ENCODE results near the gene NEURL2. TPM values are rescaled to one million over a fixed set of nuclear protein-coding genes. Genes with fewer than 3 reads are reported as not detected.

NEURL2 gene
- total RNA-seq, 4 donors from 2014 or later, result 4.2 to 11.5 (median 5.7) TPM

GRCh38 chr20:45937765-45938164, 46.8 kb upstream of the NEURL2 start:
- H3K4me3 ChIP-seq, result no peak overlapping the region
- 66% methylated on average over 2 of the region's 2 CpGs for WGBS
- DNase-seq (ENCODE audit: low spot score in 2 of 2), result no peak
- H3K36me3 ChIP-seq, result peaks cover 57% of the 10 kb centered on the region
- no peak overlapping the region for H3K27ac ChIP-seq
- H3K9me3 ChIP-seq, result no peaks in the 10 kb centered on the region
- TF ChIP-seq EP300 (IDR thresholded peaks at IDR 0.05) (no peak), POLR2A (IDR thresholded peaks at IDR 0.05) (no peak), CTCF (IDR thresholded peaks at IDR 0.05) (no peak), POLR2AphosphoS5 (IDR thresholded peaks at IDR 0.05) (no peak)
- peaks cover 37% of the 10 kb centered on the region for H3K4me1 ChIP-seq
- H3K27me3 ChIP-seq, result no peaks in the 10 kb centered on the region

- H3K4me1 ChIP-seq, result peaks cover 38% of the 10 kb centered on the region
- H3K36me3 ChIP-seq, result peaks cover 36% of the 10 kb centered on the region
- H3K27ac ChIP-seq, result peak overlapping the region; percentile 100
- WGBS, result 9% methylated on average over 21 of the region's 21 CpGs
- H3K9me3 ChIP-seq, result no peaks in the 10 kb centered on the region
- no peak for DNase-seq (ENCODE audit: low spot score in 2 of 2)
- TF ChIP-seq EP300 (IDR thresholded peaks at IDR 0.05) (no peak), POLR2AphosphoS5 (IDR thresholded peaks at IDR 0.05) (peak in 2 of 3 donors; percentile 13 to 18), POLR2A (IDR thresholded peaks at IDR 0.05) (no peak)
- peak overlapping the region; percentile 86 for H3K4me3 ChIP-seq
- no peaks in the 10 kb centered on the region for H3K27me3 ChIP-seq
Measured at GRCh38 chr20:45935416-45936046, 44.5 kb upstream of the NEURL2 start.

- WGBS, result 0% methylated on average over 2 of the region's 102 CpGs
Measured at GRCh38 chr20:45934586-45935415, 43.8 kb upstream of the NEURL2 start, which contains the start of gene PCIF1. TSS of gene PCIF1 (plus strand) at chr20:45934683. CDS start at chr20:45939000, 4,317 bp downstream.

GRCh38 chr20:45934046-45934585, 43.1 kb upstream of the NEURL2 start:
- DNase-seq (ENCODE audit: low spot score in 2 of 2), result no peak

More at GRCh38 chr20:45934586-45935415, 43.8 kb upstream of the NEURL2 start, which contains the start of gene PCIF1:
- H3K36me3 ChIP-seq, result peaks cover 29% of the 10 kb centered on the region
- peak within 1 kb of the TSS; percentile 100 for H3K27ac ChIP-seq
- H3K4me3 ChIP-seq, result peak within 1 kb of the TSS; percentile 86
- TF ChIP-seq POLR2AphosphoS5 (IDR thresholded peaks at IDR 0.05), result peak; percentile 78 to 100 (median 97)
- no peak for TF ChIP-seq EP300 (IDR thresholded peaks at IDR 0.05)
- no peak for TF ChIP-seq CTCF (IDR thresholded peaks at IDR 0.05)
- TF ChIP-seq POLR2A (IDR thresholded peaks at IDR 0.05), result peak; percentile 87 to 91
- no peaks in the 10 kb centered on the region for H3K27me3 ChIP-seq
- H3K9me3 ChIP-seq, result no peaks in the 10 kb centered on the region
- DNase-seq (ENCODE audit: low spot score in 2 of 2), result peak; percentile 98 to 99
- H3K4me1 ChIP-seq, result peaks cover 38% of the 10 kb centered on the region

More at GRCh38 chr20:45934046-45934585, 43.1 kb upstream of the NEURL2 start:
- Histone ChIP-seq H3K4me1 (peaks cover 38% of the 10 kb centered on the region), H3K27me3 (no peaks in the 10 kb centered on the region), H3K27ac (peak overlapping the region; percentile 100), H3K4me3 (peak overlapping the region; percentile 86), H3K36me3 (peaks cover 22% of the 10 kb centered on the region), H3K9me3 (no peaks in the 10 kb centered on the region)
- WGBS, result 0% methylated on average over 5 of the region's 34 CpGs
- no peak for TF ChIP-seq CTCF (IDR thresholded peaks at IDR 0.05)
- TF ChIP-seq POLR2A (IDR thresholded peaks at IDR 0.05), result no peak
- no peak for TF ChIP-seq EP300 (IDR thresholded peaks at IDR 0.05)
- no peak for TF ChIP-seq POLR2AphosphoS5 (IDR thresholded peaks at IDR 0.05)

Data from suprapubic skin (tissue), 4 donors.